ENCODE results near the gene TENT5C.

DNA sequence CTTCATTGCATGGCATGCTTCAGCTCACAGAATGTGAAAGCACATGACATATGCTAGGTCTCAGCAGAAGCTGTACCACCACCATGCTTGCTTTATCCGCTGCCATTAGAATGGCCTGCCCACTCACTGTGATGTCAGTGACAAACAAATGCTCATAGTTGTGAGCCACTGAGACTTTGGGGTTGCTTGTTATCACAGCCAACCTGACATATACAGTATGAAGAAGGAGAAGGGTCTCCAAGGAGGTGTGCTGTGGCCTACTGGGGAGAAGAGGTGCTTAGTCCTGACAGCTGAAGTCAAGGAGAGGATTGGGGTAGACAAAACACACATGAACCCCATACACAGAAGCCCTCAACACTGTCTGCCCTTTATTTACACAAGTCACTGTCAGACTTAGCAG lies 19.5 kb upstream of the TENT5C start:
- TF ChIP-seq POLR2AphosphoS5 (IDR thresholded peaks at IDR 0.05; ENCODE audit: low read depth, low read length): no peak
- TF ChIP-seq, protein P1, sequence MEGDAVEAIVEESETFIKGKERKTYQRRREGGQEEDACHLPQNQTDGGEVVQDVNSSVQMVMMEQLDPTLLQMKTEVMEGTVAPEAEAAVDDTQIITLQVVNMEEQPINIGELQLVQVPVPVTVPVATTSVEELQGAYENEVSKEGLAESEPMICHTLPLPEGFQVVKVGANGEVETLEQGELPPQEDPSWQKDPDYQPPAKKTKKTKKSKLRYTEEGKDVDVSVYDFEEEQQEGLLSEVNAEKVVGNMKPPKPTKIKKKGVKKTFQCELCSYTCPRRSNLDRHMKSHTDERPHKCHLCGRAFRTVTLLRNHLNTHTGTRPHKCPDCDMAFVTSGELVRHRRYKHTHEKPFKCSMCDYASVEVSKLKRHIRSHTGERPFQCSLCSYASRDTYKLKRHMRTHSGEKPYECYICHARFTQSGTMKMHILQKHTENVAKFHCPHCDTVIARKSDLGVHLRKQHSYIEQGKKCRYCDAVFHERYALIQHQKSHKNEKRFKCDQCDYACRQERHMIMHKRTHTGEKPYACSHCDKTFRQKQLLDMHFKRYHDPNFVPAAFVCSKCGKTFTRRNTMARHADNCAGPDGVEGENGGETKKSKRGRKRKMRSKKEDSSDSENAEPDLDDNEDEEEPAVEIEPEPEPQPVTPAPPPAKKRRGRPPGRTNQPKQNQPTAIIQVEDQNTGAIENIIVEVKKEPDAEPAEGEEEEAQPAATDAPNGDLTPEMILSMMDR (IDR thresholded peaks at IDR 0.05): no peak
- no peak for TF ChIP-seq RXRA (IDR thresholded peaks at IDR 0.05; ENCODE audit: borderline replicate concordance, low read depth)
- no peak for TF ChIP-seq CHD2 (IDR thresholded peaks at IDR 0.05; ENCODE audit: low read length, partially characterized antibody)
